Stromal cell of bone marrow (primary cell): ENCODE data around the gene R3HCC1L.

Experiments used
- DNase-seq: peaks from one replicate; pipeline ENCODE4 v3.0.0-alpha.2; 2012; ENCODE audit warnings: low read depth

R3HCC1L gene

GRCh38 chr10:98260350-98260749, 125.9 kb downstream of the R3HCC1L start:
- DNase-seq, result no peak

DNA sequence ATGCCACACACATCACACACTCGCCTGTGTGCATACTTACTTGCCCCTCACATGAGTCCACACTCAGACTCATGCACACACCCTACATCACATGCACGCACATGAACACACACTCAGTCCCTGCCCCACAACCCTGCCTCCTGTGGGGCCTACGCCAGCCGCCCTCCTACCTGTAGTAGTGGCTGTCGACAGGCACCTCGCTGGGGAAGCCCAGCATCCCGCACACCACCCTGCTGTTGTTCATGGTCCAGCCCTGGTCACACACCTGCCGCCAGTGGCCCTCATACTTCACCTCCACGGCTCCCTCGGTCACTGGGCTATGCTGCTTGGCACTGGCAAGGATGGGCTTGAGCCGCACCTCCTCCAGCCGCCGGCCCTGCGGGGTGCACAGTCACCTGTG, 126.3 kb downstream of the R3HCC1L start:
- DNase-seq, result no peak

- no peak for DNase-seq
Observed at GRCh38 chr10:98261436-98262277, 127.2 kb downstream of the R3HCC1L start.

- no peak for DNase-seq
Observed at GRCh38 chr10:98262571-98262970, 128.1 kb downstream of the R3HCC1L start.

- no peak for DNase-seq
Observed at GRCh38 chr10:98263088-98263487, 128.6 kb downstream of the R3HCC1L start.

- DNase-seq, result no peak
Observed at GRCh38 chr10:98264378-98265065, 130.1 kb downstream of the R3HCC1L start.

DNA sequence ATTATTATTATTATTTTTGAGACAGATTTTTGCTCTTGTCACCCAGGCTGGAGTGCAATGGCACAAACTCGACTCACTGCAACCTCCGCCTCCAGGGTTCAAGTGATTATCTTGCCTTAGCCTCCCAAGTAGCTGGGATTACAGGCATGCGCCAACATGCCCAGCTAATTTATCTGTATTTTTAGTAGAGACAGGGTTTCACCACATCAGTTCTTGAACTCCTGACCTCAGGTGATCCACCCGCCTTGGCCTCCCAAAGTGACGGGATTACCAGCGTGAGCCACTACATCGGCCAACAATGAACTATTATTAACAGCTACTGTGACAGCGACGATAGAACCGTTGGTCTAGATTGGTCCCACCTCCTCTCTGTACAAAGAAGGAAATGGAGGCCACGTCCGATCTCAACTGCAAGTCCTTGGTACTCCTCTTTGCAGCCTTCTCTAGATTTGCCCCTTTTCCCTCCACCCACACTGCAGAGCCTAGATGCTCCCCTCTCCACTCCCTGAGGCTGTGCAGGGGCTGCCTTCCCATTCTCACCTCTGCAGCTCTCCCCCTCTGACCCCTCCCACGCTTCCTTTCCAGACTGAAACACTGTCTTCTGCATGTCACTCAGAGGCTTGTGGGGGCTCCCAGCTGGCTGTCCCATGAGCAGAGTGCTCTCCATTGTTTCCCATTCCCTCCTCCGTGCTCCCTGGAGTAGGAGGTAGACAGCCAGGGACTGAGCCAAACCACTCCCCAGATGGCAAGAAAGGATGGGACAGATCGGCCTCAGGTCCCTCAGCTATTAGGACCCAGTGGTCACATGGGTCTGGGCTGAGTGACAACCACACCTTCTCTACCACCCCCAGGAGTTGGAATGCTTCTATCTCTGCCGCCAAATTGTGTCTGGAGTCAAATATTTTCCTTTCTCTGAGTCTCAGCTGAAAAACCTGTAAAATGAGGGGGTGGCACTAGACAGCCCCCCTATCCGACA, 131.2 kb downstream of the R3HCC1L start:
- DNase-seq, result no peak

- no peak for DNase-seq
Observed at GRCh38 chr10:98266647-98267046, 132.2 kb downstream of the R3HCC1L start.

- no peak for DNase-seq
Observed at GRCh38 chr10:98267069-98267893, 132.8 kb downstream of the R3HCC1L start.

DNA sequence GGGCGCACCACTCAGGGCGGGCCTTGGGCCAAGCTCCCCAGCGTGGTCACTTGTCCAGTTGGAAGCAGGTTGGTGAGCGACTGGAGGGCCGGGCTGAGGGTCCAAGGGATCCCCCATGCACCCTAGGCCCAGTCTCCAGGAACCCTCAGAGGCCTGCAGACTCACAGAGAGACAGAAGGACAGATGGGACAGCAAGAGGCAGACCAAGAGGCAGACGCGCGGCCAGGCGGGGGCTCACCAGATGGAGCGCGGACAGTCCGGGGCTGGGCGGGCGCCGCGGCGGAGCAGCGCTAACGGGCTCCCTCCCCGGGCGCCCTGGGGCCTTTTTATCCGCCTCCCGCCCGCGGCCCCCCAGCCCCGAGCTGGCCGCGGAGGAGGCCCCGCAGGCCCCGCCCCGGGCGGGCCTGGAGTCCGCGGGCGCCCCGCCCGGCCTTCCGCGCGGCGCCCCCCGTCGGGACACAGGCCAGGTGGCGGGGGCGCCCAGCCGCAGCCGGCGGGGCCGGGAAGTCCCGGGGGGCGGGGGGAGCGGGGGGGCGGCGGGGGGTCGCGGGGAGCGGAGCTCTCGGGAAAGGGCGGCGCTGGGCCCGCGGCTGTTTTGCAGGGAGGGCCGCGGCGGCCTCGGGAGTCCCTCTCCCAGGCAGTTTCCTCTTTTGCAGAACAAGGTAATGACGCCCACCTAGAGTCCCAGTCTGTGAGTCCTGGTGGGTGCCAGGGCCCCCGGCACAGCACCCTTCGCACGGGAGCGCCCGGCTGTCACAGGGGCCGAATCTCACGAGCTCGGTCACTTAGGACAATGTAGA, 133.6 kb downstream of the R3HCC1L start, which contains the start of gene LOXL4:
Gene LOXL4 (minus strand): TSS at position 301 of the 800 bp plus-strand sequence. CDS start 5,175 bp downstream, outside the sequence.
- no peak for DNase-seq

GRCh38 chr10:98268694-98269431, 134.4 kb downstream of the R3HCC1L start:
- DNase-seq, result no peak

GRCh38 chr10:98269435-98269912, 135.0 kb downstream of the R3HCC1L start:
- peak; percentile 66 for DNase-seq

- DNase-seq, result no peak
Observed at GRCh38 chr10:98270073-98270740, 135.8 kb downstream of the R3HCC1L start.

- no peak for DNase-seq
Observed at GRCh38 chr10:98270786-98271185, 136.3 kb downstream of the R3HCC1L start.

GRCh38 chr10:98272245-98272644, 137.8 kb downstream of the R3HCC1L start:
- no peak for DNase-seq

DNA sequence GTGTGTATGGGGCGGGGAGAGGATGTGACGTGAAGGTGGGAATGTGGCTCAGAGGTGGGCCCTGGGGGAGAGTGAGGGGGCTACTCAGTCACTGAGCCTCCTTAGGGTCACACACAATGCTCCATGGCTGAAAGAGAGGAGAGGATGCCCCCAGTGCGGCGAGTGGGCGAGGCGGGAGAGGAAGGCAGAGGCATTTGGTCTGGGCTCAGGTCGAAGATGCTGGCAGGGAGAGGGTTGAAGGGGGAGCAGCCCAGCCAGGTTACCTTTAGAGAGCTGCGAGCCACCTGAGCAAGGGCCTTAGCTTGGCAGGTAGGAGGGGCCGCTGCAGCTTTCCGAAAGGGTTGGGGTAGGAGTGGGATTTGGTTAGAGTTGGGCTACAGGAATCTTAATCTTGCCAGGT, 138.2 kb downstream of the R3HCC1L start:
- no peak for DNase-seq

DNA sequence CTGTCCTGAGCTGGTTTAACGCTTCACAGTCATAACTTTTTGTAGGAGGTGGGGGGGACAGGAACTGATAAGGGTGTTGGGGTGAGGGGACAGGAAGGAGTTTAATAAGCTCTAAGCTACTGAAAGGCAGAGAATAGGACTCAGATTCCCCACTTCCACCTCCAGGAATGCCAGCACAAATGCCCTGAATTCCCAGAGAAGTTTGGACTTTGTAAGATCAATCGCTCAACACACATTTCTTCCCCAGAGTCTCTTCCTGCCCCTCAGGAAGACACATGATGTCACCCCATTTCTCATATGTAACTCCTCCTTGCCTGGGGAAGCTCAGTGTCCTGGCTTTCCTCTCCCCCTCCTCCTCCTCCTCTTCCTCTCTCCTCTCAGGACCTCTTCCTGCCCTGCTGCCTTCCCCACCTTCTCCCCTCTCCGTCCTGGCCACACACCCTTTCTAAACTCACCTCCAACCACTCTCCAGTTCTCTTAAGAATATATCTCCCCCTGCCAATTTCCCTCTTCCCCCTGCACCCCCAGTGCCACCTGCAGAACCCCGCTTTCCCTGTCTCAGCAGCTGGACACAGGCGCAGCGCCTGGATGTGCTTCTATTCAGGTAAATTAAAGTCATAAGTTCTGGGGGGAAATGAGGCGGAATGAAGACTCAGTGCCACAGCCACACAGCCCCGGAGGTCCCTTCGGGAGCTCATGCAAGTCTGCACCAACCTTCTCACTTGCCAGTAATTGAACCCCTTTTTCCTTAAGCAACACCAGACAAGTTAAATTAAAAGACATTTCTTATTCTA, 138.8 kb downstream of the R3HCC1L start:
- DNase-seq, result no peak

GRCh38 chr10:98274562-98274961, 140.1 kb downstream of the R3HCC1L start:
- no peak for DNase-seq
